PFSK-1 (cell line): Measurements from ENCODE around the gene LSP1.

Source experiments
- FOXP2 ChIP-seq: optimal IDR thresholded peaks from 2 replicates; pipeline ENCODE3; 2011; ENCODE audit warnings: borderline replicate concordance, control low read depth, inconsistent platforms; ENCODE audit not compliant: insufficient read depth; ENCODE audit errors: extremely low read length, extremely low read depth
- POLR2AphosphoS5 ChIP-seq: IDR thresholded peaks from 2 replicates; pipeline ENCODE4 v1.6.1; 2012; ENCODE audit warnings: low read depth, mild to moderate bottlenecking, control low read depth, low read length, moderate library complexity
- REST ChIP-seq, 2 experiments: IDR thresholded peaks; 2 replicates each; pipeline versions ENCODE4 v1.6.1 to v1.8.0; 2011 to 2012; ENCODE audit warnings: low read depth in 2 of 2, low read length in 2 of 2, control low read depth in 1 of 2, inconsistent platforms in 1 of 2, mild to moderate bottlenecking in 1 of 2, moderate library complexity in 1 of 2; ENCODE audit not compliant: insufficient read depth in 1 of 2
- SIN3A ChIP-seq: IDR thresholded peaks from 2 replicates; pipeline ENCODE4 v1.6.1; 2012; ENCODE audit warnings: mild to moderate bottlenecking, low read length, moderate library complexity, borderline replicate concordance; ENCODE audit not compliant: insufficient read depth
- TAF1 ChIP-seq: IDR thresholded peaks from 2 replicates; pipeline ENCODE4 v1.6.1; 2012; ENCODE audit warnings: low read length, control low read depth, borderline replicate concordance; ENCODE audit not compliant: insufficient read depth

Gene LSP1

GRCh38 chr11:1929621-1930461 is 77.0 kb downstream of the LSP1 start:
- TF ChIP-seq TAF1 (no peak), FOXP2 (no peak), POLR2AphosphoS5 (no peak), SIN3A (no peak), REST (IDR thresholded peaks at IDR 0.05; ENCODE audit: insufficient read depth in 1 of 2, low read depth in 2 of 2, low read length in 2 of 2) (no peak)

DNA sequence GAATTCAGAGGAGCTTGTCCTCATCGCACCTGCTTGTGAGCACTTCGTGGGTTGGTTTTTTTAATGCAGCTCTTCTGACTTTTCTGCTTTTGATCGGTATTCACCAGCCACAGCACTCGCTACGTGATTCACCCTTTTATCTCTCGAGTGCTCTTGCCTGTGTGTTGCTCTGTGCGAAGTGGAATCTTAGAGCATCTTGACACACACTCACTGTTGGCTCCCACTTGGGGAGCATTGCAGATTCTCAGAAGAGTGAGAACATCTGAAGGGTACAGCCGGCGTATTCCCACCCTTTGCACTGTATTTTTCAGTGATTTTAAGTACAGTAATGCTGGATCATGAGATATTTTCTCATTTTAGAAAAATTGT is 77.6 kb downstream of the LSP1 start:
- TF ChIP-seq POLR2AphosphoS5 (no peak), FOXP2 (no peak), REST (IDR thresholded peaks at IDR 0.05; ENCODE audit: insufficient read depth in 1 of 2, low read depth in 2 of 2, low read length in 2 of 2) (no peak), SIN3A (no peak), TAF1 (no peak)

DNA sequence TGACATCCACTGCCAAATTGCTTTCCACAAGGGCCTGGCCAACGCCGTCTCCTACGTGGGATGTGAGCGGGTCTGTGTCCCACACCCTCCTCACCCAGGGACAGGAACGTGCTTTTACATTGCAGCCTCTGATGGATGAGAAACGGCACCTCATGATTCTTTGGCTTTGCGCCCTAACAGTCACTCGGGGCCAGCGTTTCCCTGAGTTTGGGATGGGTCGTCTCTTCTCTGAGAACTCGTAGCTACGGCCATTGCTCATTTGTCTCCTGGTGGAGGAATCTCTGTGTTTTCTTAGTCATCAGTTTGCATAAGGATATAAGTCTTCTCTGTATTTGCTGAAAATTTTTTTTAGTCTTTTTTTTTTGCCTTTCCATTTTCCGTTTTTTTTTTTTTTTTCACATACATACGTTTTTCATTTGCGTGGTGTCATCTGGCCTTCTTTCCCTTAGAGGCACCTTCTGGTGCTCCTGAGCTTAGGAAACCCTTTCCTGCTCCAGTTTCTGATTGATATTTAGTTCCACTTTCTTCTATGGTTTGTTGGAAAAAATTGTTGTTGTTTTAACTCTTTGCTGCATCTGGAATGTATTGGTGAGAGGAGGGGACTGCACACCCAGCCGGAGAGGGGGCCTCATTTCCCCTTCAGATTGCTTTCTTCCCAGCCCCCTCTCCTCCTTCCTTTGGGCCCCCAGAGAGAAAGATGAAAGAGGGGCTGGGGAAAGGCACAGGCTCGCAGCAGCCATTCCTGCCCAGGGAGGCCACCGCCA is 78.6 kb downstream of the LSP1 start:
- no peak for TF ChIP-seq TAF1
- no peak for TF ChIP-seq POLR2AphosphoS5
- no peak for TF ChIP-seq REST (IDR thresholded peaks at IDR 0.05; ENCODE audit: insufficient read depth in 1 of 2, low read depth in 2 of 2, low read length in 2 of 2)
- TF ChIP-seq SIN3A: no peak
- no peak for TF ChIP-seq FOXP2

DNA sequence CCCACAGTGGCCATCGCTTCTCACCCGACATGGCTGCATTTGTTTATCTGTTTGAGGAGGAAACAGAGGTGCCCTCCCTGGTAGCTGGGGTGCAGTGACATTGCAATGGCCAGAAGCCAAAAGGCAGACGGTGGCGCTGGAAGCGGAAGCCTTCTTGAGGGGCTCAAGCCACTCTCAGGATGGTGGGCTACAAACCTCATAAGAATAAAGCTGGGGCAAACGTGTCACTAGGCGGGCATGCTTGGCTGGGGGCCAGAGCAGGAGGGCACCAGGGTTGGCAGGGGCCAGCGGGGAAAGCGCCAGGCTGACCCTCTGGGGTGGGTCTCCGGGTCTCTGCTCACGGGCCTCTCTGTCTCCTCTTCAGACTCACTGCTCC is 79.2 kb downstream of the LSP1 start:
- TF ChIP-seq SIN3A (no peak), FOXP2 (no peak), REST (IDR thresholded peaks at IDR 0.05; ENCODE audit: insufficient read depth in 1 of 2, low read depth in 2 of 2, low read length in 2 of 2) (no peak), POLR2AphosphoS5 (no peak), TAF1 (no peak)
